Liver (tissue), 9 donors: ENCODE measurements around the gene ARPIN. TPM values are rescaled to one million over a fixed set of nuclear protein-coding genes. Genes with fewer than 3 reads are reported as not detected.

Source experiments
- DNase-seq: peaks from one replicate; pipeline ENCODE4 v3.0.0-alpha.2; 2017; ENCODE audit warnings: low spot score
- H3K27ac ChIP-seq, 2 donors: one replicate each; pipeline ENCODE4 v1.7.0; 2013; ENCODE audit warnings: inconsistent platforms in 2 of 2, low read length in 2 of 2, control low read depth in 1 of 2, low read depth in 1 of 2, mild to moderate bottlenecking in 1 of 2
- H3K27me3 ChIP-seq, 4 donors: one replicate each; pipeline versions ENCODE4 v1.6.1 to v1.7.0; 2013; ENCODE audit warnings: low read length in 3 of 4, inconsistent platforms in 1 of 4, mild to moderate bottlenecking in 1 of 4, moderate library complexity in 1 of 4; ENCODE audit not compliant: control insufficient read depth in 4 of 4, insufficient read depth in 4 of 4
- H3K36me3 ChIP-seq, 4 donors: one replicate each; pipeline versions ENCODE4 v1.6.1 to v1.7.0; 2013; ENCODE audit warnings: low read length in 3 of 4, mild to moderate bottlenecking in 3 of 4, low read depth in 1 of 4, moderate library complexity in 1 of 4; ENCODE audit not compliant: control insufficient read depth in 4 of 4, insufficient read depth in 3 of 4
- H3K4me1 ChIP-seq, 4 donors: one replicate each; pipeline versions ENCODE4 v1.6.1 to v1.7.0; 2013; ENCODE audit warnings: low read length in 3 of 4, mild to moderate bottlenecking in 3 of 4, moderate library complexity in 1 of 4; ENCODE audit not compliant: control insufficient read depth in 4 of 4, insufficient read depth in 4 of 4
- H3K4me3 ChIP-seq, 3 donors: one replicate each; pipeline versions ENCODE4 v1.6.1 to v1.7.0; 2013; ENCODE audit warnings: low read length in 3 of 3, control low read depth in 1 of 3, low read depth in 1 of 3, mild to moderate bottlenecking in 1 of 3
- H3K9ac ChIP-seq, 2 donors: one replicate each; pipeline ENCODE4 v1.7.0; 2013; ENCODE audit warnings: low read length in 2 of 2, mild to moderate bottlenecking in 2 of 2, moderate library complexity in 2 of 2, control low read depth in 1 of 2, low read depth in 1 of 2
- H3K9me3 ChIP-seq, 4 donors: one replicate each; pipeline versions ENCODE4 v1.6.1 to v1.7.0; 2013; ENCODE audit warnings: low read length in 3 of 4; ENCODE audit not compliant: control insufficient read depth in 4 of 4
- EGR1 ChIP-seq, 2 donors: IDR thresholded peaks; 2 replicates each; pipeline ENCODE4 v1.6.1; 2016 to 2018; ENCODE audit warnings: antibody characterized with exemption in 2 of 2, low read depth in 2 of 2
- FOXA1 ChIP-seq: IDR thresholded peaks from 2 replicates; pipeline ENCODE4 v1.6.1; 2016; ENCODE audit warnings: antibody characterized with exemption
- FOXA2 ChIP-seq: IDR thresholded peaks from 2 replicates; pipeline ENCODE4 v1.6.1; 2016; ENCODE audit warnings: antibody characterized with exemption
- GABPA ChIP-seq, 2 donors: IDR thresholded peaks in 1 of 2; conservative IDR thresholded peaks in 1 of 2; 2 replicates each; pipeline ENCODE4 v1.6.1; 2016; ENCODE audit warnings: antibody characterized with exemption in 2 of 2, mild to moderate bottlenecking in 1 of 2, moderate library complexity in 1 of 2
- HNF4A ChIP-seq, 2 donors: conservative IDR thresholded peaks; 2 replicates each; pipeline ENCODE4 v1.6.1; 2016; ENCODE audit warnings: antibody characterized with exemption in 2 of 2, mild to moderate bottlenecking in 2 of 2
- HNF4G ChIP-seq: IDR thresholded peaks from 2 replicates; pipeline ENCODE4 v1.6.1; 2016; ENCODE audit warnings: antibody characterized with exemption
- JUND ChIP-seq, 2 donors: IDR thresholded peaks; 2 replicates each; pipeline ENCODE4 v1.6.1; 2016; ENCODE audit warnings: antibody characterized with exemption in 2 of 2
- NR2F2 ChIP-seq: IDR thresholded peaks from 2 replicates; pipeline ENCODE4 v1.6.1; 2016; ENCODE audit warnings: antibody characterized with exemption
- RAD21 ChIP-seq, 2 donors: IDR thresholded peaks; 2 replicates each; pipeline ENCODE4 v1.6.1; 2016; ENCODE audit warnings: antibody characterized with exemption in 2 of 2, mild to moderate bottlenecking in 2 of 2
- RXRA ChIP-seq, 2 donors: IDR thresholded peaks; 2 replicates each; pipeline ENCODE4 v1.6.1; 2017 to 2018; ENCODE audit warnings: antibody characterized with exemption in 2 of 2, mild to moderate bottlenecking in 1 of 2
- SP1 ChIP-seq: IDR thresholded peaks from 2 replicates; pipeline ENCODE4 v1.6.1; 2018; ENCODE audit warnings: antibody characterized with exemption, mild to moderate bottlenecking
- TAF1 ChIP-seq: conservative IDR thresholded peaks from 2 replicates; pipeline ENCODE4 v1.6.1; 2016; ENCODE audit warnings: antibody characterized with exemption, mild to moderate bottlenecking
- YY1 ChIP-seq: IDR thresholded peaks from 2 replicates; pipeline ENCODE4 v1.6.1; 2016; ENCODE audit warnings: antibody characterized with exemption, mild to moderate bottlenecking
- WGBS: extraction: QIAGEN DNeasy Blood & Tissue Kit; methylation state at CpG from one replicate; pipeline ENCODE4 v1.1.7; 2013; 5-methylcytosine and 5-hydroxymethylcytosine counted together
- polyA plus RNA-seq, 2 donors: library from polyadenylated mRNA; stranded (reverse) in 1 of 2; unstranded in 1 of 2; fragments of 200-250 nt in 1 of 2; fragments of >200 nt in 1 of 2; fragmentation: Nextera tagmentation in 1 of 2; extraction: Ambion mirVana in 1 of 2; gene quantifications; one replicate each; pipeline versions ENCODE4 v1.2.1 to v1.2.3, GENCODE V29; 2013 to 2015
- total RNA-seq, 2 donors: library from RNA; depleted of rRNA; stranded (reverse); fragments of >200 nt; gene quantifications; one replicate each; pipeline ENCODE4 v1.2.3, GENCODE V29; 2014
- TF ChIP-seq, protein P1 (sequence below): IDR thresholded peaks from 2 replicates; pipeline ENCODE4 v1.6.1; 2016; ENCODE audit warnings: antibody characterized with exemption, mild to moderate bottlenecking
- TF ChIP-seq, protein P2 (sequence below): IDR thresholded peaks from 2 replicates; pipeline ENCODE4 v1.6.1; 2016; ENCODE audit warnings: antibody characterized with exemption
- TF ChIP-seq, protein P3 (sequence below): IDR thresholded peaks from 2 replicates; pipeline ENCODE4 v1.6.1; 2016; ENCODE audit warnings: antibody characterized with exemption
- TF ChIP-seq, protein P4 (sequence below): IDR thresholded peaks from 2 replicates; pipeline ENCODE4 v1.6.1; 2016; ENCODE audit warnings: antibody characterized with exemption
- TF ChIP-seq, protein P5 (sequence below): fragments of 150-350 bp; IDR thresholded peaks from 2 replicates; pipeline ENCODE4 v1.5.1; 2017; ENCODE audit warnings: improper control_type of control experiment, low read depth, low read length; ENCODE audit not compliant: missing input control
- donor health status: healthy.
- donor health status: healthy.
- donor health status: healthy.
- donor health status: healthy.
- donor health status: healthy.

Gene ARPIN
- total and polyA plus RNA-seq, 4 donors: 1.6 to 7.2 (median 3.5) TPM

DNA sequence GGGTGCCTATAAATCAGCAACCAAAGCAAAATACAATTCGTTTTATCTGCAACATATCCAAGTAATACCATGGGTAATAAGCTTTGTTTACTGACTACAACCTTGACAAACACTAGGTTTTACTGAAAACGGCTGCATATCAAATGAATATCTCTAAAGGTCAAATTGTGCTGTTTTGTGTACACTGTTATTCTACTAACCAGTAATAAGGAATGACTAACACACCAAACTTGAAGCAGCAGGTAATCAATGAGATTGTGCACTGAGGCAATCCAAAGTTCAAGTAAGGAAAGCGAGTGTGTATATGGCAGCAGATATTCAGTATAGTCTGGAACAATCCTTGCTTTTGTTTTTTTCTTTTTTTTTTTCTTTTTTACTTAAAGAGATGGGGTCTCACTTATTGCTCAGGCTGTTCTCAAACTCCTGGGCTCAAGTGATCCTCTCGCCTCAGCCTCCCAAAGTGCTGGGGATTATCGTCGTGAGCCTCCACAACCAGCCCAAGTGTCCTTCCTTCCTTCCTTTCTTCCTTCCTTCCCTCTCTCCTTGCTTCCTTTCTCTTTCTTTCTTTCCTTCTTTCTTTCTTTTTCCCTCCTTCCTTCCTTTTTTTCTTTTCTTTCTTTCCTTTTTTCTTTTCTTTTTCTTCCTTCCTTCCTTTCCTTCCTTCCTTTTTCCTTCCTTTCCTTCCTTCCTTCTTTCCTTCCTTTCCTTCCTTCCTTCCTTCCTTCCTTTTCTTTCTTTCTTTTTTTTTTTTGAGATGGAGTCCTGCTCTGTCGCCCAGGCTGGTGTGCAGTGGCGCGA, 53.9 kb downstream of the ARPIN start (continued):
- TF ChIP-seq, protein P1, sequence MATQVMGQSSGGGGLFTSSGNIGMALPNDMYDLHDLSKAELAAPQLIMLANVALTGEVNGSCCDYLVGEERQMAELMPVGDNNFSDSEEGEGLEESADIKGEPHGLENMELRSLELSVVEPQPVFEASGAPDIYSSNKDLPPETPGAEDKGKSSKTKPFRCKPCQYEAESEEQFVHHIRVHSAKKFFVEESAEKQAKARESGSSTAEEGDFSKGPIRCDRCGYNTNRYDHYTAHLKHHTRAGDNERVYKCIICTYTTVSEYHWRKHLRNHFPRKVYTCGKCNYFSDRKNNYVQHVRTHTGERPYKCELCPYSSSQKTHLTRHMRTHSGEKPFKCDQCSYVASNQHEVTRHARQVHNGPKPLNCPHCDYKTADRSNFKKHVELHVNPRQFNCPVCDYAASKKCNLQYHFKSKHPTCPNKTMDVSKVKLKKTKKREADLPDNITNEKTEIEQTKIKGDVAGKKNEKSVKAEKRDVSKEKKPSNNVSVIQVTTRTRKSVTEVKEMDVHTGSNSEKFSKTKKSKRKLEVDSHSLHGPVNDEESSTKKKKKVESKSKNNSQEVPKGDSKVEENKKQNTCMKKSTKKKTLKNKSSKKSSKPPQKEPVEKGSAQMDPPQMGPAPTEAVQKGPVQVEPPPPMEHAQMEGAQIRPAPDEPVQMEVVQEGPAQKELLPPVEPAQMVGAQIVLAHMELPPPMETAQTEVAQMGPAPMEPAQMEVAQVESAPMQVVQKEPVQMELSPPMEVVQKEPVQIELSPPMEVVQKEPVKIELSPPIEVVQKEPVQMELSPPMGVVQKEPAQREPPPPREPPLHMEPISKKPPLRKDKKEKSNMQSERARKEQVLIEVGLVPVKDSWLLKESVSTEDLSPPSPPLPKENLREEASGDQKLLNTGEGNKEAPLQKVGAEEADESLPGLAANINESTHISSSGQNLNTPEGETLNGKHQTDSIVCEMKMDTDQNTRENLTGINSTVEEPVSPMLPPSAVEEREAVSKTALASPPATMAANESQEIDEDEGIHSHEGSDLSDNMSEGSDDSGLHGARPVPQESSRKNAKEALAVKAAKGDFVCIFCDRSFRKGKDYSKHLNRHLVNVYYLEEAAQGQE: no peak
- TF ChIP-seq YY1 (peak; percentile 45), NR2F2 (peak; percentile 21), FOXA2 (peak; percentile 81), EGR1 (IDR thresholded peaks at IDR 0.05; ENCODE audit: low read depth in 2 of 2) (no peak), SP1 (peak; percentile 77)
- TF ChIP-seq, protein P2, sequence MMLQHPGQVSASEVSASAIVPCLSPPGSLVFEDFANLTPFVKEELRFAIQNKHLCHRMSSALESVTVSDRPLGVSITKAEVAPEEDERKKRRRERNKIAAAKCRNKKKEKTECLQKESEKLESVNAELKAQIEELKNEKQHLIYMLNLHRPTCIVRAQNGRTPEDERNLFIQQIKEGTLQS: peak; percentile 70
- TF ChIP-seq, protein P3, sequence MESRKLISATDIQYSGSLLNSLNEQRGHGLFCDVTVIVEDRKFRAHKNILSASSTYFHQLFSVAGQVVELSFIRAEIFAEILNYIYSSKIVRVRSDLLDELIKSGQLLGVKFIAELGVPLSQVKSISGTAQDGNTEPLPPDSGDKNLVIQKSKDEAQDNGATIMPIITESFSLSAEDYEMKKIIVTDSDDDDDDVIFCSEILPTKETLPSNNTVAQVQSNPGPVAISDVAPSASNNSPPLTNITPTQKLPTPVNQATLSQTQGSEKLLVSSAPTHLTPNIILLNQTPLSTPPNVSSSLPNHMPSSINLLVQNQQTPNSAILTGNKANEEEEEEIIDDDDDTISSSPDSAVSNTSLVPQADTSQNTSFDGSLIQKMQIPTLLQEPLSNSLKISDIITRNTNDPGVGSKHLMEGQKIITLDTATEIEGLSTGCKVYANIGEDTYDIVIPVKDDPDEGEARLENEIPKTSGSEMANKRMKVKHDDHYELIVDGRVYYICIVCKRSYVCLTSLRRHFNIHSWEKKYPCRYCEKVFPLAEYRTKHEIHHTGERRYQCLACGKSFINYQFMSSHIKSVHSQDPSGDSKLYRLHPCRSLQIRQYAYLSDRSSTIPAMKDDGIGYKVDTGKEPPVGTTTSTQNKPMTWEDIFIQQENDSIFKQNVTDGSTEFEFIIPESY: peak; percentile 54

DNA sequence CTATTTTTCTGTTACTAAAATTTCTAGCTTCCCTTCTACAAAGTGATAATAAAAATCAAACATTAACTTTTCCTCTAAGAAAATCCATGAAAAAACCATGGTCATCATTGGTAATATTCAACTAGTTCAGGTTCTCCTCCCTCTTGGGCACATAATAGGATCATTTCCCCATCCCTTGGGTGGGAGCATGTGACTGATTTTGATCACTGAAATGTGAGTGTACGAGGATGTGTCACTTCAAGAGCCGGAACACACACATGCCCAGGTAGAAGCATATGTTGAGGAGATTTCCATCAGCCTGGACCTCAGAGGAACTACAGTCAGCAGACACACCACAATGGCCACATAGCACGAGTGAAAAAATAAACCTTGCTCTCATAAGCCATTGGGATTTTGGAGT, 55.1 kb downstream of the ARPIN start:
- H3K9me3 ChIP-seq: no peaks in the 10 kb centered on the region
- peaks cover 5 to 31% (median 21%) of the 10 kb centered on the region in 4 donors for H3K4me1 ChIP-seq
- no peaks in the 10 kb centered on the region for H3K27me3 ChIP-seq
- TF ChIP-seq, protein P1: peak; percentile 58
- TF ChIP-seq GABPA (IDR thresholded peaks at IDR 0.05 in 1 of 2, conservative IDR thresholded peaks at IDR 0.05 in 1 of 2) (no peak), FOXA1 (peak; percentile 38), HNF4G (no peak), SP1 (peak; percentile 78), JUND (IDR thresholded peaks at IDR 0.05) (peak in 1 of 2 donors; percentile 68), EGR1 (IDR thresholded peaks at IDR 0.05; ENCODE audit: low read depth in 2 of 2) (no peak), YY1 (peak; percentile 52), RXRA (IDR thresholded peaks at IDR 0.05) (peak; percentile 25 to 84), HNF4A (conservative IDR thresholded peaks at IDR 0.05) (peak; percentile 60 to 79), RAD21 (IDR thresholded peaks at IDR 0.05) (peak; percentile 33 to 47), TAF1 (no peak), FOXA2 (no peak), NR2F2 (no peak)
- TF ChIP-seq, protein P4, sequence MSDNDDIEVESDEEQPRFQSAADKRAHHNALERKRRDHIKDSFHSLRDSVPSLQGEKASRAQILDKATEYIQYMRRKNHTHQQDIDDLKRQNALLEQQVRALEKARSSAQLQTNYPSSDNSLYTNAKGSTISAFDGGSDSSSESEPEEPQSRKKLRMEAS: peak; percentile 72
- TF ChIP-seq, protein P5, sequence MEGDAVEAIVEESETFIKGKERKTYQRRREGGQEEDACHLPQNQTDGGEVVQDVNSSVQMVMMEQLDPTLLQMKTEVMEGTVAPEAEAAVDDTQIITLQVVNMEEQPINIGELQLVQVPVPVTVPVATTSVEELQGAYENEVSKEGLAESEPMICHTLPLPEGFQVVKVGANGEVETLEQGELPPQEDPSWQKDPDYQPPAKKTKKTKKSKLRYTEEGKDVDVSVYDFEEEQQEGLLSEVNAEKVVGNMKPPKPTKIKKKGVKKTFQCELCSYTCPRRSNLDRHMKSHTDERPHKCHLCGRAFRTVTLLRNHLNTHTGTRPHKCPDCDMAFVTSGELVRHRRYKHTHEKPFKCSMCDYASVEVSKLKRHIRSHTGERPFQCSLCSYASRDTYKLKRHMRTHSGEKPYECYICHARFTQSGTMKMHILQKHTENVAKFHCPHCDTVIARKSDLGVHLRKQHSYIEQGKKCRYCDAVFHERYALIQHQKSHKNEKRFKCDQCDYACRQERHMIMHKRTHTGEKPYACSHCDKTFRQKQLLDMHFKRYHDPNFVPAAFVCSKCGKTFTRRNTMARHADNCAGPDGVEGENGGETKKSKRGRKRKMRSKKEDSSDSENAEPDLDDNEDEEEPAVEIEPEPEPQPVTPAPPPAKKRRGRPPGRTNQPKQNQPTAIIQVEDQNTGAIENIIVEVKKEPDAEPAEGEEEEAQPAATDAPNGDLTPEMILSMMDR: no peak
- TF ChIP-seq, protein P3: peak; percentile 54
- TF ChIP-seq, protein P2: no peak
- H3K36me3 ChIP-seq: peaks cover 0 to 10% (median 5%) of the 10 kb centered on the region in 4 donors
- H3K4me3 ChIP-seq: no peak overlapping the region
- DNase-seq: no peak
- H3K9ac ChIP-seq: no peak overlapping the region
- WGBS: 39% methylated on average over 3 of the region's 3 CpGs
- H3K27ac ChIP-seq: peak overlapping the region; percentile 43 to 71
